Suprapubic skin (tissue), 4 donors: ENCODE results near the gene VCAN. TPM values are rescaled to one million over a fixed set of nuclear protein-coding genes. Genes with fewer than 3 reads are reported as not detected.

ENCODE experiments used
- DNase-seq, 2 donors: peaks; one replicate each; pipeline ENCODE4 v3.0.0-alpha.2; 2019; ENCODE audit warnings: low spot score in 2 of 2
- H3K27ac ChIP-seq: fragments of 200-600 bp; sonication (generic); one replicate; pipeline ENCODE4 v1.5.1; 2019
- H3K27me3 ChIP-seq: fragments of 200-600 bp; sonication (generic); one replicate; pipeline ENCODE4 v1.5.1; 2019
- H3K36me3 ChIP-seq: fragments of 200-600 bp; sonication (generic); one replicate; pipeline ENCODE4 v1.5.1; 2019
- H3K4me1 ChIP-seq: fragments of 200-600 bp; sonication (generic); one replicate; pipeline ENCODE4 v1.5.1; 2019
- H3K4me3 ChIP-seq: fragments of 200-600 bp; sonication (generic); one replicate; pipeline ENCODE4 v1.5.1; 2019; ENCODE audit warnings: mild to moderate bottlenecking
- H3K9me3 ChIP-seq: fragments of 200-600 bp; sonication (generic); one replicate; pipeline ENCODE4 v1.5.1; 2019
- CTCF ChIP-seq, 2 donors: fragments of 200-600 bp in 1 of 2; fragments of 450-650 bp in 1 of 2; sonication (generic) in 1 of 2; IDR thresholded peaks; one replicate each; pipeline ENCODE4 v1.5.1; 2016 to 2019; ENCODE audit warnings: antibody characterized with exemption in 2 of 2, mild to moderate bottlenecking in 1 of 2, moderate library complexity in 1 of 2
- EP300 ChIP-seq: sonication (generic); formaldehyde crosslinking; IDR thresholded peaks from one replicate; pipeline ENCODE4 v1.6.1; 2017; ENCODE audit warnings: antibody characterized with exemption
- POLR2A ChIP-seq, 2 donors: fragments of 450-650 bp; IDR thresholded peaks; one replicate each; pipeline ENCODE4 v1.6.1; 2017; ENCODE audit warnings: antibody characterized with exemption in 2 of 2, mild to moderate bottlenecking in 2 of 2, moderate library complexity in 2 of 2
- POLR2AphosphoS5 ChIP-seq, 3 donors: sonication (generic); formaldehyde crosslinking; IDR thresholded peaks; one replicate each; pipeline ENCODE4 v1.6.1; 2017; ENCODE audit warnings: antibody characterized with exemption in 3 of 3
- WGBS: methylation state at CpG from one replicate; pipeline ENCODE4 v1.1.5; 2018; 5-methylcytosine and 5-hydroxymethylcytosine counted together
- total RNA-seq, 4 donors: library from RNA; depleted of rRNA; stranded (reverse); fragments of >200 nt; gene quantifications; one replicate each; pipeline ENCODE4 v1.1.0, GENCODE V29; 2016

Gene VCAN
- total RNA-seq, 4 donors from 2014 or later = 22.8 to 30.3 (median 24.0) TPM

GRCh38 chr5:83475391-83475863 lies 3.9 kb downstream of the VCAN start:
- TF ChIP-seq POLR2AphosphoS5 (IDR thresholded peaks at IDR 0.05) = no peak
- no peak for TF ChIP-seq POLR2A (IDR thresholded peaks at IDR 0.05)
- TF ChIP-seq CTCF (IDR thresholded peaks at IDR 0.05) = no peak
- no peak for TF ChIP-seq EP300
- Histone ChIP-seq H3K4me1 (peaks cover 47% of the 10 kb centered on the region), H3K9me3 (no peaks in the 10 kb centered on the region), H3K27me3 (peaks cover 38% of the 10 kb centered on the region), H3K27ac (peak overlapping the region; percentile 83), H3K36me3 (no peaks in the 10 kb centered on the region), H3K4me3 (peak overlapping the region; percentile 52)
- DNase-seq = no peak
- WGBS = 33% methylated on average over 5 of the region's 5 CpGs

GRCh38 chr5:83475935-83476814 lies 4.6 kb downstream of the VCAN start:
- no peak overlapping the region for H3K4me3 ChIP-seq
- H3K9me3 ChIP-seq = no peaks in the 10 kb centered on the region
- H3K27me3 ChIP-seq = peaks cover 31% of the 10 kb centered on the region
- H3K36me3 ChIP-seq = no peaks in the 10 kb centered on the region
- no peak for TF ChIP-seq POLR2A (IDR thresholded peaks at IDR 0.05)
- TF ChIP-seq POLR2AphosphoS5 (IDR thresholded peaks at IDR 0.05) = no peak
- no peak for TF ChIP-seq EP300
- no peak for TF ChIP-seq CTCF (IDR thresholded peaks at IDR 0.05)
- 71% methylated on average over 5 of the region's 5 CpGs for WGBS
- no peak overlapping the region for H3K27ac ChIP-seq
- no peak for DNase-seq
- peaks cover 40% of the 10 kb centered on the region for H3K4me1 ChIP-seq

GRCh38 chr5:83482961-83483360 lies 11.4 kb downstream of the VCAN start:
- Histone ChIP-seq H3K4me1 (no peaks in the 10 kb centered on the region), H3K36me3 (no peaks in the 10 kb centered on the region), H3K27me3 (no peaks in the 10 kb centered on the region), H3K4me3 (no peak overlapping the region), H3K27ac (no peak overlapping the region), H3K9me3 (no peaks in the 10 kb centered on the region)
- TF ChIP-seq CTCF (IDR thresholded peaks at IDR 0.05) = no peak
- TF ChIP-seq POLR2A (IDR thresholded peaks at IDR 0.05) = no peak
- TF ChIP-seq EP300 = no peak
- no peak for TF ChIP-seq POLR2AphosphoS5 (IDR thresholded peaks at IDR 0.05)
- DNase-seq = no peak
- 82% methylated on average over 1 of the region's 1 CpG for whole genome bisulfite sequencing

GRCh38 chr5:83484294-83484693 lies 12.8 kb downstream of the VCAN start:
- no peak overlapping the region for H3K27ac ChIP-seq
- H3K36me3 ChIP-seq = no peaks in the 10 kb centered on the region
- 72% methylated on average over 2 of the region's 2 CpGs for WGBS
- no peak for TF ChIP-seq POLR2A (IDR thresholded peaks at IDR 0.05)
- TF ChIP-seq EP300 = no peak
- TF ChIP-seq POLR2AphosphoS5 (IDR thresholded peaks at IDR 0.05) = no peak
- TF ChIP-seq CTCF (IDR thresholded peaks at IDR 0.05) = no peak
- no peaks in the 10 kb centered on the region for H3K27me3 ChIP-seq
- no peaks in the 10 kb centered on the region for H3K4me1 ChIP-seq
- DNase-seq = no peak
- no peak overlapping the region for H3K4me3 ChIP-seq
- no peaks in the 10 kb centered on the region for H3K9me3 ChIP-seq

- no peak overlapping the region for H3K27ac ChIP-seq
- no peak overlapping the region for H3K4me3 ChIP-seq
- no peak for TF ChIP-seq EP300
- TF ChIP-seq POLR2A (IDR thresholded peaks at IDR 0.05) = no peak
- TF ChIP-seq CTCF (IDR thresholded peaks at IDR 0.05) = no peak
- TF ChIP-seq POLR2AphosphoS5 (IDR thresholded peaks at IDR 0.05) = no peak
- H3K27me3 ChIP-seq = no peaks in the 10 kb centered on the region
- 88% methylated on average over 4 of the region's 4 CpGs for WGBS
- H3K9me3 ChIP-seq = no peaks in the 10 kb centered on the region
- DNase-seq = no peak
- no peaks in the 10 kb centered on the region for H3K4me1 ChIP-seq
- no peaks in the 10 kb centered on the region for H3K36me3 ChIP-seq
These were observed 14.3 kb downstream of the VCAN start for GRCh38 chr5:83485842-83486241.
